ENCODE measurements around the gene IARS2. TPM values are rescaled to one million over a fixed set of nuclear protein-coding genes. Genes with fewer than 3 reads are reported as not detected.

Gene IARS2
- total RNA-seq, 1 donor, result 89.4 TPM

- TF ChIP-seq, protein P1, sequence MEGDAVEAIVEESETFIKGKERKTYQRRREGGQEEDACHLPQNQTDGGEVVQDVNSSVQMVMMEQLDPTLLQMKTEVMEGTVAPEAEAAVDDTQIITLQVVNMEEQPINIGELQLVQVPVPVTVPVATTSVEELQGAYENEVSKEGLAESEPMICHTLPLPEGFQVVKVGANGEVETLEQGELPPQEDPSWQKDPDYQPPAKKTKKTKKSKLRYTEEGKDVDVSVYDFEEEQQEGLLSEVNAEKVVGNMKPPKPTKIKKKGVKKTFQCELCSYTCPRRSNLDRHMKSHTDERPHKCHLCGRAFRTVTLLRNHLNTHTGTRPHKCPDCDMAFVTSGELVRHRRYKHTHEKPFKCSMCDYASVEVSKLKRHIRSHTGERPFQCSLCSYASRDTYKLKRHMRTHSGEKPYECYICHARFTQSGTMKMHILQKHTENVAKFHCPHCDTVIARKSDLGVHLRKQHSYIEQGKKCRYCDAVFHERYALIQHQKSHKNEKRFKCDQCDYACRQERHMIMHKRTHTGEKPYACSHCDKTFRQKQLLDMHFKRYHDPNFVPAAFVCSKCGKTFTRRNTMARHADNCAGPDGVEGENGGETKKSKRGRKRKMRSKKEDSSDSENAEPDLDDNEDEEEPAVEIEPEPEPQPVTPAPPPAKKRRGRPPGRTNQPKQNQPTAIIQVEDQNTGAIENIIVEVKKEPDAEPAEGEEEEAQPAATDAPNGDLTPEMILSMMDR (IDR thresholded peaks at IDR 0.05; ENCODE audit: insufficient read depth, low read length), result no peak
- H3K4me3 ChIP-seq (ENCODE audit: low read depth, low read length), result no peak overlapping the region
- no peak for DNase-seq (ENCODE audit: low read depth)
Measured at GRCh38 chr1:220129479-220130210, 35.7 kb downstream of the IARS2 start.

GRCh38 chr1:220135755-220136154 lies 41.8 kb downstream of the IARS2 start:
- no peak overlapping the region for H3K4me3 ChIP-seq (ENCODE audit: low read depth, low read length)
- TF ChIP-seq, protein P1 (IDR thresholded peaks at IDR 0.05; ENCODE audit: insufficient read depth, low read length), result no peak
- no peak for DNase-seq (ENCODE audit: low read depth)

GRCh38 chr1:220137019-220137786 lies 43.3 kb downstream of the IARS2 start:
- TF ChIP-seq, protein P1 (IDR thresholded peaks at IDR 0.05; ENCODE audit: insufficient read depth, low read length), result no peak
- no peak for DNase-seq (ENCODE audit: low read depth)
- H3K4me3 ChIP-seq (ENCODE audit: low read depth, low read length), result no peak overlapping the region

- no peak overlapping the region for H3K4me3 ChIP-seq (ENCODE audit: low read depth, low read length)
- DNase-seq (ENCODE audit: low read depth), result peak; percentile 24
- TF ChIP-seq, protein P1 (IDR thresholded peaks at IDR 0.05; ENCODE audit: insufficient read depth, low read length), result no peak
Measured at GRCh38 chr1:220139966-220140365, 46.0 kb downstream of the IARS2 start.

GRCh38 chr1:220144051-220144450 lies 50.1 kb downstream of the IARS2 start:
- TF ChIP-seq, protein P1 (IDR thresholded peaks at IDR 0.05; ENCODE audit: insufficient read depth, low read length), result no peak
- no peak overlapping the region for H3K4me3 ChIP-seq (ENCODE audit: low read depth, low read length)
- DNase-seq (ENCODE audit: low read depth), result no peak

DNA sequence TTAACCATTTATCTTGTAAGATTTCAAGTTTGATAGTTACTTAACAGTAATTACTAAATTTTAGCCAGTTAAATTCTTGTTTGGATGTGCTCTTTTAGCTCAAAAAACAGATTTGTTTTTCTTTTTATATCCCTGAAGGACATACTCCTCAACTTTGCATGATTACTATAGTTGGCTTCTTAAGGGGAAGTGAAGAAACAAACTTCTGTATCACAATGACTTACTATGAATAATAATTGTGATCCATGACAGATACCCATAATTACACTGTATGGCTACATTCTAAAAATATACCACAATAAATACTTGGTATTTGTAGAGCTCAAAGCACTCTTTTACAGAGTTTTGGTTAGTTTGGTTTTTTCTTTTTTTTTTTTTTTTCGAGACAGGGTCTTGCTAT lies 55.8 kb downstream of the IARS2 start:
- no peak for DNase-seq (ENCODE audit: low read depth)
- no peak overlapping the region for H3K4me3 ChIP-seq (ENCODE audit: low read depth, low read length)
- TF ChIP-seq, protein P1 (IDR thresholded peaks at IDR 0.05; ENCODE audit: insufficient read depth, low read length), result no peak
